IMR-90 (cell line): Measurements from ENCODE around the gene LATS1. TPM values are rescaled to one million over a fixed set of nuclear protein-coding genes. Genes with fewer than 3 reads are reported as not detected.

Source experiments
- ATAC-seq: fragments of 200-7000 bp; cut with Tn5 transposase; 2 replicates; pipeline ENCODE4 v1.9.1; 2020; ENCODE audit warnings: low read depth, mild to moderate bottlenecking, moderate library complexity
- BruUV-seq: library from RNA; stranded (reverse); fragments of 400-500 nt; replicated peaks from 2 replicates; lab custom pipeline; 2021; lab: Mats Ljungman, UMichigan
- CTCF ChIA-PET: fragments of 300-600 bp; formaldehyde crosslinking; extraction: SDS; loops from one replicate; lab custom pipeline; 2021; ENCODE audit warnings: antibody characterized with exemption; lab: Yijun Ruan, JAX
- POLR2A ChIA-PET: fragments of 300-600 bp; sonication (Branson Sonifier 250); formaldehyde crosslinking; loops from one replicate; lab custom pipeline; 2022; ENCODE audit warnings: antibody characterized with exemption; ENCODE audit not compliant: unreplicated experiment; lab: Charles Lee
- DNase-seq: peaks from one replicate; pipeline ENCODE4 v3.0.0; 2013
- H2AFZ ChIP-seq: replicated peaks from 2 replicates; pipeline ENCODE3; 2013; ENCODE audit warnings: low read length, mild to moderate bottlenecking; ENCODE audit not compliant: poor library complexity
- H2AK5ac ChIP-seq: 2 replicates; pipeline ENCODE4 v1.6.1; 2013; ENCODE audit warnings: low read depth, low read length, inconsistent platforms
- H2AK9ac ChIP-seq: replicated peaks from 2 replicates; pipeline ENCODE3; 2013; ENCODE audit warnings: mild to moderate bottlenecking, low read depth, low read length, moderate library complexity; ENCODE audit not compliant: poor library complexity
- H2BK120ac ChIP-seq: 2 replicates; pipeline ENCODE4 v1.6.1; 2013; ENCODE audit warnings: low read depth, low read length, inconsistent platforms
- H2BK15ac ChIP-seq: 3 replicates; pipeline ENCODE4 v1.6.1; 2013; ENCODE audit warnings: low read depth, low read length, inconsistent platforms
- H2BK20ac ChIP-seq: 2 replicates; pipeline ENCODE4 v1.6.1; 2013; ENCODE audit warnings: low read depth, mild to moderate bottlenecking, inconsistent platforms, low read length, moderate library complexity
- H2BK5ac ChIP-seq: 2 replicates; pipeline ENCODE4 v1.6.1; 2013; ENCODE audit warnings: mild to moderate bottlenecking, low read depth, low read length, inconsistent platforms; ENCODE audit not compliant: poor library complexity, severe bottlenecking
- H3K14ac ChIP-seq: replicated peaks from 2 replicates; pipeline ENCODE4 v1.6.1; 2013; ENCODE audit warnings: low read depth, low read length, inconsistent platforms
- H3K18ac ChIP-seq: 2 replicates; pipeline ENCODE4 v1.6.1; 2013; ENCODE audit warnings: low read depth, low read length, control low read depth
- H3K23ac ChIP-seq: 2 replicates; pipeline ENCODE4 v1.6.1; 2013; ENCODE audit warnings: low read depth, low read length, inconsistent platforms
- H3K27ac ChIP-seq: 2 replicates; pipeline ENCODE4 v1.5.1; 2013; ENCODE audit warnings: mild to moderate bottlenecking, control low read depth, low read length; ENCODE audit not compliant: insufficient read depth
- H3K27me3 ChIP-seq: 2 replicates; pipeline ENCODE4 v1.6.1; 2013; ENCODE audit warnings: low read length; ENCODE audit not compliant: control insufficient read depth, insufficient read depth
- H3K36me3 ChIP-seq: 2 replicates; pipeline ENCODE4 v1.6.1; 2013; ENCODE audit warnings: low read length, mixed read lengths; ENCODE audit not compliant: control insufficient read depth, insufficient read depth
- H3K4ac ChIP-seq: 2 replicates; pipeline ENCODE4 v1.6.1; 2013; ENCODE audit warnings: low read depth, low read length, inconsistent platforms
- H3K4me1 ChIP-seq: 2 replicates; pipeline ENCODE4 v1.6.1; 2013; ENCODE audit warnings: low read length, mixed read lengths; ENCODE audit not compliant: control insufficient read depth, insufficient read depth
- H3K4me2 ChIP-seq: 2 replicates; pipeline ENCODE4 v1.6.1; 2013; ENCODE audit warnings: low read depth, mild to moderate bottlenecking, control low read depth, low read length, moderate library complexity
- H3K4me3 ChIP-seq: 2 replicates; pipeline ENCODE4 v1.5.1; 2013; ENCODE audit warnings: low read depth, mild to moderate bottlenecking, control low read depth, low read length, moderate library complexity; ENCODE audit not compliant: insufficient read depth
- H3K56ac ChIP-seq: 2 replicates; pipeline ENCODE4 v1.6.1; 2013; ENCODE audit warnings: low read length, inconsistent platforms; ENCODE audit not compliant: insufficient read depth; ENCODE audit errors: extremely low read depth
- H3K79me1 ChIP-seq, 2 experiments: 2 replicates each; pipeline ENCODE4 v1.6.1; 2013; ENCODE audit warnings: low read length in 2 of 2, inconsistent platforms in 1 of 2, low read depth in 1 of 2
- H3K9ac ChIP-seq: 2 replicates; pipeline ENCODE4 v1.6.1; 2013; ENCODE audit warnings: low read depth, low read length, control low read depth
- H3K9me1 ChIP-seq: 2 replicates; pipeline ENCODE4 v1.6.1; 2013; ENCODE audit warnings: low read length, inconsistent platforms; ENCODE audit not compliant: insufficient read depth
- H3K9me3 ChIP-seq: 2 replicates; pipeline ENCODE4 v1.6.1; 2013; ENCODE audit warnings: low read length; ENCODE audit not compliant: control insufficient read depth, insufficient read depth
- H4K20me1 ChIP-seq: 2 replicates; pipeline ENCODE4 v1.6.1; 2013; ENCODE audit warnings: low read length, inconsistent platforms; ENCODE audit not compliant: insufficient read depth
- H4K5ac ChIP-seq: 2 replicates; pipeline ENCODE4 v1.6.1; 2013; ENCODE audit warnings: mild to moderate bottlenecking, low read depth, low read length, control low read depth
- H4K8ac ChIP-seq, 2 experiments: 2 replicates each; pipeline ENCODE4 v1.6.1; 2013; ENCODE audit warnings: low read depth in 2 of 2, low read length in 2 of 2, control low read depth in 1 of 2, inconsistent platforms in 1 of 2
- H4K91ac ChIP-seq: 2 replicates; pipeline ENCODE4 v1.6.1; 2013; ENCODE audit warnings: low read depth, low read length, inconsistent platforms; ENCODE audit not compliant: insufficient read depth
- BHLHE40 ChIP-seq: fragments of 150-350 bp; IDR thresholded peaks from 2 replicates; pipeline ENCODE4 v1.6.1; 2016; ENCODE audit warnings: mild to moderate bottlenecking, low read depth, low read length
- SMC3 ChIP-seq: fragments of 150-350 bp; IDR thresholded peaks from 2 replicates; pipeline ENCODE4 v1.6.1; 2016; ENCODE audit warnings: low read depth, mild to moderate bottlenecking, antibody characterized with exemption, low read length, moderate library complexity
- WGBS, 2 experiments: methylation state at CpG; one replicate each; pipeline versions ENCODE4 v1.1.5 to v1.1.7; 2013; ENCODE audit warnings: missing lambda C conversion rate in 2 of 2; ENCODE audit not compliant: insufficient read length in 1 of 2; ENCODE audit errors: extremely low coverage in 2 of 2; 5-methylcytosine and 5-hydroxymethylcytosine counted together
- dilution Hi-C: fragments of 300-500 bp; cut with HindIII; formaldehyde crosslinking; loops from one replicate; pipeline ENCODE4 v1.14.3; 2018; ENCODE audit warnings: low sequenced_read_pairs; ENCODE audit not compliant: unreplicated experiment
- in situ Hi-C: fragments of 300-500 bp; cut with MboI; formaldehyde crosslinking; loops from 3 replicates; pipeline ENCODE4 v1.14.3; 2019; ENCODE audit warnings: low sequenced_read_pairs, inconsistent platforms, mixed read lengths
- intact Hi-C: fragments of 100-400 bp; cut with micrococcal nuclease; formaldehyde crosslinking; loops from 2 replicates; pipeline ENCODE4 v1.10.0; 2022
- polyA plus RNA-seq, 3 experiments: library from polyadenylated mRNA; depleted of rRNA; stranded (reverse); fragments of >200 nt; gene quantifications; 2 replicates each; pipeline ENCODE4 v1.2.3, GENCODE V29; 2012; ENCODE audit warnings: low replicate concordance in 1 of 3
- total RNA-seq: library from RNA; depleted of rRNA; stranded (reverse); fragments of >200 nt; gene quantifications from 2 replicates; pipeline ENCODE4 v1.2.3, GENCODE V29; 2012

LATS1 gene
- total and polyA plus RNA-seq, 2 of the 4 experiments (the other 2 are of a cell fraction) = 7.9 to 20.1 TPM

- BruUV-seq = no TSS peak
- intact Hi-C loops (no loop called here), in situ Hi-C loops (no loop called here), dilution Hi-C loops (no loop called here)
- no peak overlapping the region for H4K8ac ChIP-seq
- 0 out of 2 replicates have a peak, but pooled peaks cover 2% of the 10 kb centered on the region for H3K9me1 ChIP-seq
- no peak overlapping the region for H2BK20ac ChIP-seq
- no peaks in the 10 kb centered on the region for H3K9me3 ChIP-seq
- H3K27ac ChIP-seq = no peak overlapping the region
- no peak overlapping the region for H3K9ac ChIP-seq
- H3K14ac ChIP-seq = no peak overlapping the region
- no peak overlapping the region for H2AK5ac ChIP-seq
- peaks cover 20 to 41% of the 10 kb centered on the region in 2 experiments; a peak in 3 of 4 replicates for H3K79me1 ChIP-seq
- ATAC-seq (no peak), DNase-seq (no peak)
- no peak overlapping the region for H2AFZ ChIP-seq
- no peak overlapping the region for H2BK5ac ChIP-seq
- no peak overlapping the region for H3K4me2 ChIP-seq
- H3K18ac ChIP-seq = no peak overlapping the region
- no peak overlapping the region for H4K91ac ChIP-seq
- no peak overlapping the region for H4K5ac ChIP-seq
- no peaks in the 10 kb centered on the region for H3K36me3 ChIP-seq
- TF ChIP-seq BHLHE40 (no peak), SMC3 (no peak)
- no peak overlapping the region for H3K4ac ChIP-seq
- WGBS, 2 experiments = 100% methylated on average over 2 of the region's 8 CpGs; no CpG with 5 or more reads in 1 of the 2 experiments
- H3K4me1 ChIP-seq = no peaks in the 10 kb centered on the region
- no peak overlapping the region for H2AK9ac ChIP-seq
- H3K27me3 ChIP-seq = no peaks in the 10 kb centered on the region
- H3K23ac ChIP-seq = no peak overlapping the region
- H3K56ac ChIP-seq = no peak overlapping the region
- no peak overlapping the region for H2BK15ac ChIP-seq
- H3K4me3 ChIP-seq = no peak overlapping the region
- CTCF ChIA-PET = no interaction called here
- POLR2A ChIA-PET = no interaction called here
- peaks cover 29% of the 10 kb centered on the region for H4K20me1 ChIP-seq
- no peak overlapping the region for H2BK120ac ChIP-seq
Observed at GRCh38 chr6:149751239-149751638, 33.3 kb upstream of the LATS1 start.
